ENCODE measurements around the gene KRT17. TPM values are rescaled to one million over a fixed set of nuclear protein-coding genes. Genes with fewer than 3 reads are reported as not detected.

The KRT17 gene
- total RNA-seq (ENCODE audit: insufficient read depth, low replicate concordance) = 762 TPM

- peak; percentile 77 for DNase-seq (ENCODE audit: low spot score)
Measured at GRCh38 chr17:41624208-41625101, at the start of gene KRT17. KRT17 (minus strand) TSS chr17:41624575; CDS start chr17:41624509, 66 bp downstream.

DNA sequence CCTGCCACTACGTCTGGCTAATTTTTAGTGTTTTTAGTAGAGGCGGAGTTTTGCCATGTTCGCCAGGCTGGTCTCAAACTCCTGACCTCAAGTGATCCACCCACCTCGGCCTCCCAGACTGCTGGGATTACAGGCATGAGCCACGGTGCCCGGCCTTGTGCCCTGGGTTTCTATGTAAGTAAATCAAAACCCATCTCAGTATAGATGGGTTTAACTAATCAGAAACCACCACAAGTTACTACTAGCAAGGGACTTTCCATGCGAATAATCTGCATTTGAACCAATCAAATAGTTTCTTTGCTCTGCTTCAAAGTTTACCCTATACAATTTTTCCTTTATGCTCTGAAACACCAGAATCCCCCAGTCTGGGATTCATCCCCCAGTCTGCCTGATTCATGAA is 47.8 kb upstream of the KRT17 start:
- no peak for DNase-seq (ENCODE audit: low spot score)

DNA sequence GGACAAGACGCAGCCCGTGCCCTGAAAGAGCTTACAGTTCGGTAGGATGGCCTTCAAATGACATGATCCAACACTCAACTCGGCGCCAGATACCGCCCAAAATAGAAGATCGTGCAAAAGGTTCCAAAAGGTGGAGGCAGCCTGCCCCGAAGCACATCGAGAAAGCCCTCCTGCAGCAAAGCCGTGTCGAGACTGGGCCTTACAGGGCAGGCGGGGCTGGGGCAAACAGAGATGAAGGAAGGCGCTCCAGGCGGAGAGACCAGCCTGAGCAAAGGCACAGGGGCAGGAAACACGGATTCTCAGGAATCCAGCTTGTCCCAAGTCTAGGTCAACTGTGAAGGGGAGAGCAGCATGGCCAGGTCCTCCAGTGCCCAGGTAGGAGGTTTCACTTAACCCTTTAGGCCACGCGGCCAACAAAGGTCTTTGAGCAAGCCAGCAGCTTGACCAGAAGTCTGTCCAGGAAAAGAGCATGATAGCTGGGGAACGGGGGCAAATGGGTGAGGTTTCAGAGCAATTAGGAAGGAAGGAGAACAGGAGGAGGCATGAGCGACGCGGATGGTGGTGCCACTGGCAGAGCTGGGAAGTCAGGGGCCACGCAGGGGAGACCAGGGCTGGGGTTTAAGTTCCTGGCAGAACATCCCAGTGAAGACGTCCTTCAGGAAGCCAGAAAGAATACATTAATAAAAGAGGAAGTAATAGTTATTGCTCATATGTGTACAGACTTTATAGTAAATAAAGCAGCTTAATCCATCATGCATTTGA is 43.1 kb upstream of the KRT17 start:
- no peak for DNase-seq (ENCODE audit: low spot score)

DNA sequence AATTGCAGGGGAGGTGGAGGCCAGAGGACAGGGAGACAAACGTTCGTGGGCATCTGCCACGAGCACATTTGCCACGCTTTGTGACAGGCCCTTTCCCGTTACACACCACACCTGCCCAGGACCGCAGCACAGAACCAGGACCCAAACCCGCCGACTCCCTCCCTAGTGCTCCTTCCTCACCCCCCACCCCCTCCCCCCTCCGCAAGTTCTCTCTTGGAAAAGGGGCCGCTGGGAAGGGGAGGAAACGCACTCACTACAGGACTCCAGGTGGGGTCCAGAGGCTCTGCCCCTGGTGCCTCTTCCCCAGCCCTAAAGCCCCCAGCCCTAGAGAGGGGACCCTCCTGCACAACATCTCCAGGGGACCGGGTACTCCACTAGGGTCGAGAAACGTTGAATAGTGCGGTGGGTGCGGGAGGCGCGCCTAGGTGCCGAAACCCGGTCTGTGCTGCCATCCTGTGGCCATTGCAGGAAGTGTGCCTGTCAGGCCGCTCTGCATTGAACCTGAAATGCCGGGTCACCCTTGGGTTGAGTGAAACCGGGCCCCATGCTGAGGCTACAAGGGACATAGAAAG is 42.4 kb upstream of the KRT17 start:
- DNase-seq (ENCODE audit: low spot score) = peak; percentile 83

GRCh38 chr17:41666237-41666641 is 41.9 kb upstream of the KRT17 start:
- DNase-seq (ENCODE audit: low spot score) = peak; percentile 75

GRCh38 chr17:41665566-41666236 is 41.3 kb upstream of the KRT17 start:
- DNase-seq (ENCODE audit: low spot score) = peak; percentile 91

GRCh38 chr17:41664587-41665565 is 40.5 kb upstream of the KRT17 start:
- DNase-seq (ENCODE audit: low spot score) = no peak

DNA sequence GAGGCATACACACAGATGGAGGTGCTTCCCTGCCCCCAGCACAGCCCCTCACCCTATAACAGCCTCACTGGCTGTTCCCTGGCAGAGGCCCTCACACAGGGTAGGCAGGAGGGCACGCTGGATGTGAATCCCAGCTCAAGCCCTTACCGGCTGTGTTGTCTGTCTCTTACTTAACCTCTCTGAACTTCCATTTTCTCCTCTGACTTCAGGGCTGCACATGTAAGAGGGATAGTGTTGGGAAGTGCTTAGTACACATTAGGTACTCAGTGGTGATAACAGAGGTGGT is 39.7 kb upstream of the KRT17 start:
- DNase-seq (ENCODE audit: low spot score) = no peak

- no peak for DNase-seq (ENCODE audit: low spot score)
Measured at GRCh38 chr17:41663451-41664171, 39.2 kb upstream of the KRT17 start.

GRCh38 chr17:41660221-41660711 is 35.9 kb upstream of the KRT17 start:
- no peak for DNase-seq (ENCODE audit: low spot score)

DNA sequence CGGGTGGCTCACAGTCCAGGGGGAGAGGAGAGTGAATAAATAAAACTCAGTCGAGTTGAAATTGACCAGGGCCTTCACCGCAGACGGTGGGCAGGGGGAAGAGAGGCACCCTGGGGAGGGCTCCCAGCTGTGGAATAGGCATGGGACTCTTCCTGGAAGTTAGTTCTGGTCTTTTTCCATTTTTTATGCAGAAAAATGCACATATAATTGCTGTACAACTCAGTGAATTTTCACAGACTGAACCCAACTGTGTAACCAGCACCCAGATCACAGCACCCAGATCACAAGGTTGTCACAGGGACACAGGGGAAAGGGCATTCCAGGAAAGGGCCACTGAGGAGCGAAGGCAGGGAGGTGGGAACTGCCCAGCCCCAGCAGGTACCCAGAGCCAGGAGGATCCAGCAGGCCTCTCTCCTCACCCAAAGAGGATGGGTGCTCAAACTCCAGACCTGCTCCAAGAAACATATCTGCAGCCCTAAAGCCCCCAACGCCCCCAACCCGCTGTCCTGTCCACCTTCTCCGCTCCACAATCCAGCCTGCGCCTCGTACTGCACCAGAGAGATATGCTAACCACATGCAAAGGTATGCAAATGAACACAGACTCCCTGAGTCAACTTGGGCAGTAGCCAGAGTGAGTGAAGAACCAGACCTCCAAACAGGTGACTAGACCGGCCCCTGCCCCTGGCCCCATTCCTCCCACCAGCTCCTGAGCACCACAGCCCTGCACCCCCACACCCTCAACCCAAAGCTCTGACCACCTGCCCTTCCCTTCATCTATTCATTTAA is 35.2 kb upstream of the KRT17 start:
- no peak for DNase-seq (ENCODE audit: low spot score)

DNA sequence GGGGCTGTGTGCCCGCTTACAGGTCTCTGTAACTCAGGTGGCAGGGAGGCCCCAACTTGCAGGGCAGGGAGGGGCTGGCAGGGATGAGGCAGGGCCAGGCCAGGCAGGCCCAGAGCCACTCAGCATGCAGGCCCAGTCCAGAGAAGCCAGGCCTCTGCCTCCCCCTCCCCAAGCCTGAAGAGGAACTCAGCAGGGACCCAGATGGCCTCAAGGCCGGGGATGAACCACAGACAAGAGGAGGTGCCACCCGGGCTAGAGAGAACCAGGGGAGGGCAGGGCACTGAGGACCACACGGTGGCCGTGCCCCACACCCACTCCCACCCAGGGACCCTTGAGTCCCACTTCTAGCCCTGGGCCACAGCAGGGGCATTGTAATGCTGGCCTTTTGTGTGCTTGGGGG is 34.5 kb upstream of the KRT17 start:
- no peak for DNase-seq (ENCODE audit: low spot score)

- no peak for DNase-seq (ENCODE audit: low spot score)
Measured at GRCh38 chr17:41657936-41658335, 33.6 kb upstream of the KRT17 start.

- DNase-seq (ENCODE audit: low spot score) = no peak
Measured at GRCh38 chr17:41657176-41657754, 32.9 kb upstream of the KRT17 start.

DNA sequence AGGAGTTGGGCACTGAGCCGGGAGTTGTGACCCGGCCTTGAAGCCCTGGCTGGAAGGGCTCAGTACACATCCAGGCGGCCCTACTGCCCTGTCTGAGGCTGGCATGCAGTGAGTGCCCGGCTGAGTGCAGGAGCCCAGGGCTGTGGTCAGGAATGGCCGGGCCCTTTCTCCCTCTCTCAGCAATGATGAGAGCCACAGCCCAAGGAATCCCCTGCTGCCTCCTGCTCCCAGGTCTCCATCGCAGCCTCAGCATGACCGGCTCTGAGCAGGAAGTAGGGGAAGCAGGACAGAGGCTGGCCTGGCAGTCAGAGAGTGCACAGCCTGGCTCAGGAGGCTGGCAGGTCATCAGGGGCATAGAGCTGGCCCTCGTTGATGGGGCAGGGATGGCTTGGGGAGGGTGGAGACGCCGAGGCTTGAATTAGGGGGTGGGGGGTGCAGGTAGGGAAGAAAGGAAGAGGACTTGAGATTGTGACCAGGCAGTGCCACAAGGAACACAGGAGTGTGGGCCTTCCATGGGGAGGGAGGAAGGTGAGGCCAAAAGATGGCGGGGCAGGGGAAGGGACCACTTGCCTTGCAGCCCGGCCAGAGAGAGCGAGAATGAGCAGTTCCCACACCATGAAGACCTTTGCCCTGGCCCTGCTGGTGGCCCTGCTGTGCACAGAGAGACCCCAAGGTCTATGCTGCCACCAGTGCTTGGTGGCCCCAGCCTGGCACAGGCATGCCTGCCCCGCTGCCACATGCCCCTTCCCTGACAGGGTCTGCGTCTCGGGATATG is 32.1 kb upstream of the KRT17 start:
- DNase-seq (ENCODE audit: low spot score) = no peak

GRCh38 chr17:41655611-41656111 is 31.3 kb upstream of the KRT17 start:
- peak; percentile 90 for DNase-seq (ENCODE audit: low spot score)
